GM23338 (cell line): Measurements from ENCODE around the gene ALDOA. TPM values are rescaled to one million over a fixed set of nuclear protein-coding genes. Genes with fewer than 3 reads are reported as not detected.

Source experiments
- ATAC-seq: fragments of 200-7000 bp; cut with Tn5 transposase; 3 replicates; pipeline ENCODE4 v1.9.1; 2020
- DNase-seq: peaks from one replicate; pipeline ENCODE4 v3.0.0-alpha.2; 2015; ENCODE audit warnings: low spot score
- H2AFZ ChIP-seq: fragments of 200-600 bp; sonication (generic); 2 replicates; pipeline ENCODE4 v1.8.0; 2016; ENCODE audit warnings: antibody characterized with exemption, mild to moderate bottlenecking, moderate library complexity
- H3F3A ChIP-seq: fragments of 200-600 bp; sonication (generic); replicated peaks from 2 replicates; pipeline ENCODE4 v1.8.0; 2017; ENCODE audit warnings: antibody characterized with exemption, mixed run types, low read depth
- H3K27ac ChIP-seq: fragments of 200-600 bp; sonication (generic); 2 replicates; pipeline ENCODE4 v1.6.1; 2016; ENCODE audit warnings: low read depth
- H3K27me3 ChIP-seq: fragments of 200-600 bp; sonication (generic); 2 replicates; pipeline ENCODE4 v1.8.0; 2016; ENCODE audit warnings: mild to moderate bottlenecking, mixed run types, moderate library complexity; ENCODE audit not compliant: insufficient read depth
- H3K36me3 ChIP-seq: fragments of 200-600 bp; sonication (generic); 2 replicates; pipeline ENCODE4 v1.8.0; 2016; ENCODE audit warnings: mild to moderate bottlenecking; ENCODE audit not compliant: insufficient read depth
- H3K4me1 ChIP-seq: fragments of 200-600 bp; sonication (generic); 2 replicates; pipeline ENCODE4 v1.8.0; 2016; ENCODE audit warnings: mild to moderate bottlenecking, moderate library complexity; ENCODE audit not compliant: insufficient read depth
- H3K4me2 ChIP-seq: fragments of 200-600 bp; sonication (generic); 2 replicates; pipeline ENCODE4 v1.7.1; 2017; ENCODE audit warnings: mixed run types
- H3K4me3 ChIP-seq: fragments of 200-600 bp; sonication (generic); 2 replicates; pipeline ENCODE4 v1.6.1; 2016; ENCODE audit warnings: mixed run types
- H3K79me2 ChIP-seq: fragments of 200-600 bp; sonication (generic); replicated peaks from 2 replicates; pipeline ENCODE4 v1.8.0; 2017; ENCODE audit warnings: mild to moderate bottlenecking; ENCODE audit not compliant: insufficient read depth
- H3K9me2 ChIP-seq: fragments of 200-600 bp; sonication (generic); 2 replicates; pipeline ENCODE4 v1.8.0; 2017; ENCODE audit not compliant: insufficient read depth
- H4K20me1 ChIP-seq: fragments of 200-600 bp; sonication (generic); replicated peaks from 2 replicates; pipeline ENCODE4 v1.8.0; 2017; ENCODE audit warnings: mild to moderate bottlenecking; ENCODE audit not compliant: insufficient read depth
- H3K27ac Mint-ChIP-seq: 2 replicates; pipeline ENCODE4 v1.8.0; 2020; ENCODE audit warnings: inconsistent platforms, mild to moderate bottlenecking, moderate library complexity, mixed read lengths
- H3K27me3 Mint-ChIP-seq: 3 replicates; pipeline ENCODE4 v1.8.0; 2022; ENCODE audit warnings: low read depth, mild to moderate bottlenecking, moderate library complexity, mixed read lengths, inconsistent platforms; ENCODE audit not compliant: insufficient read depth, poor library complexity
- H3K36me3 Mint-ChIP-seq: 3 replicates; pipeline ENCODE4 v1.8.0; 2021; ENCODE audit warnings: low read depth, mild to moderate bottlenecking, inconsistent platforms, moderate library complexity, mixed read lengths
- H3K4me1 Mint-ChIP-seq: 3 replicates; pipeline ENCODE4 v1.8.0; 2020; ENCODE audit warnings: mild to moderate bottlenecking, inconsistent platforms, mixed read lengths
- H3K4me3 Mint-ChIP-seq: 3 replicates; pipeline ENCODE4 v1.8.0; 2021; ENCODE audit warnings: moderate library complexity, mild to moderate bottlenecking, inconsistent platforms, mixed read lengths
- H3K9me3 Mint-ChIP-seq: 3 replicates; pipeline ENCODE4 v1.8.0; 2020; ENCODE audit warnings: moderate library complexity, mild to moderate bottlenecking, inconsistent platforms, mixed read lengths
- CREB1 ChIP-seq: fragments of 250-450 bp; sonication (Bioruptor Pico); IDR thresholded peaks from 2 replicates; pipeline ENCODE4 v1.5.0; 2020; ENCODE audit warnings: low read depth, mild to moderate bottlenecking, moderate library complexity
- CTCF ChIP-seq, 2 experiments: fragments of 200-600 bp in 1 of 2; sonication (generic) in 1 of 2; conservative IDR thresholded peaks; 2 replicates each; pipeline versions ENCODE4 v1.5.1 to v1.6.1; 2016 to 2017; ENCODE audit warnings: antibody characterized with exemption in 2 of 2, low read depth in 2 of 2, mild to moderate bottlenecking in 2 of 2, moderate library complexity in 1 of 2
- ETS1 ChIP-seq: IDR thresholded peaks from 2 replicates; pipeline ENCODE4 v1.6.1; 2016; ENCODE audit warnings: antibody characterized with exemption
- EZH2 ChIP-seq: fragments of 200-600 bp; sonication (generic); IDR thresholded peaks from one replicate; pipeline ENCODE4 v1.8.0; 2017; ENCODE audit warnings: antibody characterized with exemption, mild to moderate bottlenecking, low read depth; ENCODE audit not compliant: unreplicated experiment
- EZH2phosphoT487 ChIP-seq: fragments of 200-600 bp; sonication (generic); IDR thresholded peaks from one replicate; pipeline ENCODE4 v1.8.1; 2018; ENCODE audit warnings: antibody characterized with exemption; ENCODE audit not compliant: unreplicated experiment
- JUNB ChIP-seq: IDR thresholded peaks from one replicate; pipeline ENCODE4 v1.6.1; 2016; ENCODE audit warnings: antibody characterized with exemption; ENCODE audit not compliant: unreplicated experiment
- STAT1 ChIP-seq: IDR thresholded peaks from one replicate; pipeline ENCODE4 v1.6.1; 2016; ENCODE audit warnings: antibody characterized with exemption; ENCODE audit not compliant: unreplicated experiment
- ZNF462 ChIP-seq: fragments of 250-450 bp; sonication (Bioruptor Pico); IDR thresholded peaks from 2 replicates; pipeline ENCODE4 v1.5.0; 2020; ENCODE audit warnings: mild to moderate bottlenecking, moderate library complexity
- polyA plus RNA-seq: library from polyadenylated mRNA; unstranded; fragments of >200 nt; fragmentation: Nextera tagmentation; extraction: Ambion mirVana; gene quantifications from 2 replicates; pipeline ENCODE4 v1.2.1, GENCODE V29; 2016
- total RNA-seq: library from RNA; depleted of rRNA; stranded (reverse); fragments of >200 nt; shearing (Covaris generic); gene quantifications from 2 replicates; pipeline ENCODE4 v1.2.3, GENCODE V29; 2014

Gene ALDOA
- total and polyA plus RNA-seq, 2 experiments from 2014 or later: 1,054 to 1,306 TPM

DNA sequence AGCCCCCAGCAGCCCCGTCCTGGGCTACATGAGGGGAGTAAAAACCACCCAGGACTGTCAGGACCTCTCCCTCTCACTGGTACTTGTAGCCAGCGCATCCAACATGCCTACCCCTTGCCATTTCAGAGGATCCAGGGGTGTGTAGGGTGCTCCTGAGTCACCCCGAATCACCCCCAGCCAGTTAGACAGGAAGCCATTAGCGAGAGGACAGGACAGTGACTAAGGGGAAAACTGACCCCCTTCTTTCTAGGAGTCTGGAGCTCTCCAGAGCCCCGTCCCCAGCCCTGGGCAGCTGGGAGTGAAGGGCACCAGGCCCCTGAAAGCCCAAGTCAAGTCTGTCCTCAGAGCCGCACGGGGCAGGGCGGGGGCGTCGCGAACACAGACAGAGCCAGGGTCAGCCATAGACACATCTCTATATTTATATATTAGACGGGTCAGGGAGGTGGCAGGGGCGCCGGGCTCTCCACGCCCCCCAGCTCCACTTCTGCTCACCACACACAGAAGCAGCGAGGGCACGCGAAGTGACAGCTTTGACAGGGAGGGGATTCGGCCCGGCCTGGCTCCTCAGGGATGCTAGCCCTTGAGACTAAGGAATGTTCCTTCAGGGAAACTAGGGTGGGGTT lies 48.3 kb downstream of the ALDOA start:
- Mint-ChIP-seq H3K4me3 (no peak overlapping the region), H3K4me1 (peaks cover 9% of the 10 kb centered on the region), H3K36me3 (no peaks in the 10 kb centered on the region; the same call in 2 of the 3 replicates), H3K27ac (no peak overlapping the region; the same call in none of the 2 replicates), H3K27me3 (peaks cover 5% of the 10 kb centered on the region), H3K9me3 (no peaks in the 10 kb centered on the region)
- H3K27ac ChIP-seq: no peak overlapping the region
- ATAC-seq (no peak), DNase-seq (no peak)
- no peaks in the 10 kb centered on the region for H4K20me1 ChIP-seq
- no peak for TF ChIP-seq ETS1
- no peak for TF ChIP-seq EZH2
- TF ChIP-seq CTCF (conservative IDR thresholded peaks at IDR 0.05; ENCODE audit: low read depth in 2 of 2): no peak
- TF ChIP-seq JUNB: no peak
- no peak for TF ChIP-seq ZNF462 (CRISPR knock-in tag)
- no peak for TF ChIP-seq EZH2phosphoT487
- TF ChIP-seq CREB1 (CRISPR knock-in tag): no peak
- no peak for TF ChIP-seq STAT1
- H3K4me2 ChIP-seq: no peak overlapping the region
- H2AFZ ChIP-seq: no peak overlapping the region
- H3K4me3 ChIP-seq: no peak overlapping the region
- no peaks in the 10 kb centered on the region for H3K27me3 ChIP-seq
- no peaks in the 10 kb centered on the region for H3K36me3 ChIP-seq
- no peaks in the 10 kb centered on the region for H3K79me2 ChIP-seq
- no peaks in the 10 kb centered on the region; the same call in 1 of the 2 replicates for H3F3A ChIP-seq
- peaks cover 4% of the 10 kb centered on the region for H3K4me1 ChIP-seq
- no peaks in the 10 kb centered on the region for H3K9me2 ChIP-seq
